Astrocyte of the cerebellum (primary cell): ENCODE measurements around the gene HECTD4.

Experiments used
- DNase-seq: peaks from one replicate; pipeline ENCODE4 v3.0.0-alpha.2; 2011; ENCODE audit warnings: low read depth
- H3K4me3 ChIP-seq: 2 replicates; pipeline ENCODE4 v1.5.1; 2011; ENCODE audit warnings: mild to moderate bottlenecking, low read depth, low read length, moderate library complexity
- in situ Hi-C: cut with HindIII; loops from 2 replicates; pipeline ENCODE4 v1.10.0; 2017; ENCODE audit warnings: low sequenced_read_pairs
- TF ChIP-seq, protein P1 (sequence below): IDR thresholded peaks from 2 replicates; pipeline ENCODE4 v1.5.1; 2012; ENCODE audit warnings: low read length, low read depth, moderate library complexity, mild to moderate bottlenecking; ENCODE audit errors: missing control alignments

Gene HECTD4

DNA sequence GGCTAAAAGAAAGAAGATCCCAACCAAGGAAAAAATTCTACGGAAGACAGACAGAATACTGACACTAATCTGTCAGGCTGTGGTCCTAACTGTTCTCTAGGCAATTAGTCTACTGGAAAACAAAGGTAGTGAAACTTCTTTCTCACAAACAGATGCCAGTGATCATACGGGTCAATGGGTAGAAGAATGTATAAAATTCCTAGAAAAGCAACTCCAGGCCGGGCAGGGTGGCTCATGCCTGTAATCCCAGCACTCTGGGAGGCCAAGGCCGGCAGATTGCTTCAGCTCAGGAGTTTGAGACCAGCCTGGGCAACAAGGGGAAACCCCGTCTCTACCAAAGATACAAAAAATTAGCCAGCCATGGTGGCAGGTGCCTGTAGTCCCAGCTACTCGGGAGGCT is 64.8 kb downstream of the HECTD4 start:
- no peak overlapping the region for H3K4me3 ChIP-seq
- DNase-seq: no peak
- in situ Hi-C loops: no loop called here
- TF ChIP-seq, protein P1, sequence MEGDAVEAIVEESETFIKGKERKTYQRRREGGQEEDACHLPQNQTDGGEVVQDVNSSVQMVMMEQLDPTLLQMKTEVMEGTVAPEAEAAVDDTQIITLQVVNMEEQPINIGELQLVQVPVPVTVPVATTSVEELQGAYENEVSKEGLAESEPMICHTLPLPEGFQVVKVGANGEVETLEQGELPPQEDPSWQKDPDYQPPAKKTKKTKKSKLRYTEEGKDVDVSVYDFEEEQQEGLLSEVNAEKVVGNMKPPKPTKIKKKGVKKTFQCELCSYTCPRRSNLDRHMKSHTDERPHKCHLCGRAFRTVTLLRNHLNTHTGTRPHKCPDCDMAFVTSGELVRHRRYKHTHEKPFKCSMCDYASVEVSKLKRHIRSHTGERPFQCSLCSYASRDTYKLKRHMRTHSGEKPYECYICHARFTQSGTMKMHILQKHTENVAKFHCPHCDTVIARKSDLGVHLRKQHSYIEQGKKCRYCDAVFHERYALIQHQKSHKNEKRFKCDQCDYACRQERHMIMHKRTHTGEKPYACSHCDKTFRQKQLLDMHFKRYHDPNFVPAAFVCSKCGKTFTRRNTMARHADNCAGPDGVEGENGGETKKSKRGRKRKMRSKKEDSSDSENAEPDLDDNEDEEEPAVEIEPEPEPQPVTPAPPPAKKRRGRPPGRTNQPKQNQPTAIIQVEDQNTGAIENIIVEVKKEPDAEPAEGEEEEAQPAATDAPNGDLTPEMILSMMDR: no peak

DNA sequence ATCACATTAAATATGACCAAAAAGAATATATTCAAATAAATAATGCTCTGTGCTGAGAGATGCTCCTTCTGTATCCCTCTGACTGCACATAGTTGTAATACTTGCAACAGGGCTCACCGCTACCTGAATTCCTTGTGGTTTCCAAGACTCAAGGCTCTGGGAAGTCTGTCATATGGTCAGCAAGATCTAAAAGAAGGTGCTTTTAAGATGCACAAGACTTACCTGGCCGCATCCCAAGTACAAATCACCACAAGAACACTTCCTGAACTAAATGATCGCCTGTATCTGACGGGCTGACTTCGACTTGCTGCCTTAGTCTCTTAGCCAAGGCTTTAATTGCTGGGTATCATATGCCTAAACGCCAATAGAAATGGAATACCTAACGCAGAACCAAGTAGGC is 67.2 kb downstream of the HECTD4 start:
- DNase-seq: peak; percentile 58

DNA sequence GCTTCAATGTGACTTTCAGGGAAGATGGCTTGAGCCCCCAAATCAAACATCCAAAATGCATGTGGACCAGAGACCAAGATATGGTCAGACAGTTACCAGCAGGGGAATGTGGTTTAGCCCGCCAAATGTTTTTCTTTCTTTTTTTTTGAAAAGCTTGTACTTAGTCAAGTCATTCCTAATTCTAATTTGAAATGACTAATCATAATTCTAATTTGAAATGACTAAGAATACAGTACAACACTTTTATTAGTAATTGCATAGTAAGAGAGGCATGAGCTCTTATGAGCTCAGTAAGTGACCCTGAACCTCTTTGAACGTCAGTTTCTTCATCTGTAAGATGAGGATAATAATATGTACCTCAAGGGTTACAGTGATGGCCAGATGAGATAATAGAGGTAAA is 72.4 kb downstream of the HECTD4 start:
- in situ Hi-C loops: no loop called here
- no peak for DNase-seq
- H3K4me3 ChIP-seq: no peak overlapping the region
- TF ChIP-seq, protein P1: no peak

More for the DNA sequence above, 67.2 kb downstream of the HECTD4 start:
- H3K4me3 ChIP-seq: no peak overlapping the region
- in situ Hi-C loops: no loop called here
- TF ChIP-seq, protein P1: no peak

DNA sequence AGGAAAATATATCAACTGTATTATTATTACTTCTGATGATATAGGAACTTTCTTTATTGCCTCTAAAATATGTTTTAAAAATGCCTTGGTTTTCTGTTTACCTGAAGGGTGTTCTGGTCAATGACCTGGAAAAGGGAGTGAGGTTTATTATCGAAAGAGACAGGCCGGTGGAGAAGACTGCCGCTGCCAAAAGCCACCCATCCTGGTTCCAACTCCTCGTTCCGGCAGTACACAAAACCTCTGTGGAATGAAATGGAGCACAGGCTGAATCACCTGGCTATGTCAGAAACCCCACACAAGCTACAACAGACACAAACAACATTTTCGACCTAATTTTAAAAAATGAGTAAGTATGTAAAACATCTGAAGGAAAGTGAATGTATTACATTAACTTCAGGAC is 73.6 kb downstream of the HECTD4 start:
- no peak overlapping the region for H3K4me3 ChIP-seq
- in situ Hi-C loops: no loop called here
- TF ChIP-seq, protein P1: no peak
- no peak for DNase-seq

DNA sequence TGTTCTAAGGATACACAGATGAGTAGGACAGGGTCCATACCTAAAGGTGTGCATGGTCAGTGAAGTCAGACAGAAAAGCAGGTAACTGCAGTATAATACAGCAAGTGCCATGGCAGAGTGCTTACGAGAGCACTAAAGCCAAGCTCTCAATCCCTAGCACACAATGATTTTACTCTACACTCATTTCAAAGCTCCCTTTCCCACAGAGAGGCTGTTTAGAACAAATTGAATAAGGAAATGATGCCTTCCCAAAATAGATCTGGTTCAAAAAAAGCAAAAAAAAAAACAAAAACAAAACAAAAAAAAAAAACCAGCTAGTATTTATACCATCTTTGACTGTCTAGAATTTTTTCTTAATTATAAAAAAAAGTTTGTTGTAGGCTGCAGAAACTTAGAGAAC is 74.1 kb downstream of the HECTD4 start:
- in situ Hi-C loops: no loop called here
- DNase-seq: no peak
- no peak overlapping the region for H3K4me3 ChIP-seq
- TF ChIP-seq, protein P1: no peak

DNA sequence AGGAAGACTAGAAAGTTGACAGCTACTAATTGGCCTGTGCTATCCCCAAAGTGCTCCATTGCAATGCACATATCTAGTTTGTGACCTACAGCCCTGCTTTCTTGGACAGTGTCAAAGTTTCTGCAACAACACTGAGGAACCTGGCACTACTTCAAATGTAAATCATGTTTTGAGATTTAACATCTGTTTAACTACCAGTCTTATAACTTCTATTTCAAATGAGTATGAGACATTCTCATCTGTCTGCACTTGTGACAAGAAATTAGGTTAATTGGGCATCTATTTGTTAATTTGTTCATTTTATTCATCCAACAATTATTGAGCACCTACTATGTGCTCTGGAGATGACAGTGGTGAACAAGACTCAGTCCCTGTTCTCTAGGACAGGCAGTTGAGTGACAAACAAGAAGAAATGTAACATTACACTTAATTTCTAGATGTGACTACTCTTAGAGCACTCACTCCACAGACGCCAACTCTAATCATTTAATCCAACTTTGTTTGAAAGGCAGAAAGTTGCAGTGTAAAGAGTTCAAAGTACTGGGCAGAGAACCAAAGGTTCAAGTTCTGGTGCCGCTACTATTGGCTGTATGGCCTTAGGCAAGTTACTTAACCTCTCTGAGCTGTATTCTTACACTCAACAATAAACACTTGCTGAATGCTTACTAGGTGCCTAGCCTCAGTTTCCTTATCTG is 74.8 kb downstream of the HECTD4 start:
- no peak overlapping the region for H3K4me3 ChIP-seq
- DNase-seq: no peak
- in situ Hi-C loops: no loop called here
- TF ChIP-seq, protein P1: no peak
